Naive thymus-derived CD4-positive, alpha-beta T cell (primary cell): ENCODE data around the gene UBE2QL1. TPM values are rescaled to one million over a fixed set of nuclear protein-coding genes. Genes with fewer than 3 reads are reported as not detected.
A peak's percentile ranks its signal among the peaks of the same experiment; 100 is the strongest.

Source experiments
- ATAC-seq: fragments of 150-1000 bp; cut with Tn5 transposase; 2 replicates; pipeline ENCODE4 v1.10.0; 2021; ENCODE audit warnings: mild to moderate bottlenecking, moderate library complexity
- CTCF ChIA-PET: fragments of 350-600 bp; sonication (Branson Sonifier 250); formaldehyde crosslinking; loops from one replicate; lab custom pipeline; 2021; ENCODE audit warnings: antibody characterized with exemption; lab: Charles Lee
- POLR2A ChIA-PET: fragments of 350-600 bp; sonication (Branson Sonifier 250); formaldehyde crosslinking; loops from one replicate; lab custom pipeline; 2021; ENCODE audit warnings: antibody characterized with exemption, inconsistent platforms; lab: Charles Lee
- DNase-seq, 9 donors: peaks; one replicate each; pipeline versions ENCODE4 v3.0.0 to v3.0.0-alpha.2; 2020 to 2022; ENCODE audit warnings: mixed read lengths in 1 of 9
- H3K27ac ChIP-seq: one replicate; pipeline ENCODE4 v1.7.0; 2013; ENCODE audit warnings: mild to moderate bottlenecking, low read depth, low read length, moderate library complexity
- H3K27me3 ChIP-seq, 2 donors: one replicate each; pipeline ENCODE4 v1.7.0; 2013; ENCODE audit warnings: low read length in 2 of 2, mild to moderate bottlenecking in 2 of 2, moderate library complexity in 2 of 2; ENCODE audit not compliant: control insufficient read depth in 2 of 2, insufficient read depth in 2 of 2
- H3K36me3 ChIP-seq, 3 experiments: 1 replicate in 2 of 3; 2 replicates in 1 of 3; pipeline ENCODE4 v1.7.0; 2013; ENCODE audit warnings: low read length in 3 of 3, mild to moderate bottlenecking in 3 of 3, moderate library complexity in 1 of 3; ENCODE audit not compliant: insufficient read depth in 3 of 3, control insufficient read depth in 2 of 3
- H3K4me1 ChIP-seq, 2 donors: one replicate each; pipeline ENCODE4 v1.7.0; 2013; ENCODE audit warnings: low read length in 2 of 2, mild to moderate bottlenecking in 2 of 2, moderate library complexity in 1 of 2; ENCODE audit not compliant: control insufficient read depth in 2 of 2, insufficient read depth in 2 of 2
- H3K4me3 ChIP-seq: 2 replicates; pipeline ENCODE4 v1.7.0; 2013; ENCODE audit warnings: mild to moderate bottlenecking, low read length
- H3K9me3 ChIP-seq, 3 experiments: 1 replicate in 2 of 3; 2 replicates in 1 of 3; pipeline ENCODE4 v1.7.0; 2013; ENCODE audit warnings: low read length in 3 of 3; ENCODE audit not compliant: control insufficient read depth in 2 of 3
- H3K27ac Mint-ChIP-seq, 9 donors: one replicate each; pipeline ENCODE4 v1.8.0; 2020 to 2022; ENCODE audit warnings: mixed read lengths in 9 of 9, mild to moderate bottlenecking in 8 of 9, moderate library complexity in 5 of 9, inconsistent platforms in 2 of 9
- H3K27me3 Mint-ChIP-seq, 5 donors: one replicate each; pipeline ENCODE4 v1.8.0; 2021 to 2022; ENCODE audit warnings: mixed read lengths in 5 of 5, mild to moderate bottlenecking in 1 of 5
- H3K36me3 Mint-ChIP-seq, 5 donors: one replicate each; pipeline ENCODE4 v1.8.0; 2020 to 2022; ENCODE audit warnings: mixed read lengths in 5 of 5, mild to moderate bottlenecking in 3 of 5, inconsistent platforms in 1 of 5
- H3K4me1 Mint-ChIP-seq, 7 donors: one replicate each; pipeline ENCODE4 v1.8.0; 2020 to 2022; ENCODE audit warnings: mixed read lengths in 7 of 7, mild to moderate bottlenecking in 3 of 7, inconsistent platforms in 1 of 7
- H3K4me3 Mint-ChIP-seq, 10 donors: one replicate each; pipeline ENCODE4 v1.8.0; 2020 to 2022; ENCODE audit warnings: mild to moderate bottlenecking in 10 of 10, mixed read lengths in 10 of 10, moderate library complexity in 6 of 10, inconsistent platforms in 2 of 10
- H3K9me3 Mint-ChIP-seq, 11 donors: one replicate each; pipeline ENCODE4 v1.8.0; 2020 to 2022; ENCODE audit warnings: mixed read lengths in 11 of 11, mild to moderate bottlenecking in 4 of 11, inconsistent platforms in 1 of 11, moderate library complexity in 1 of 11
- intact Hi-C, 2 donors: fragments of 100-400 bp; cut with micrococcal nuclease; formaldehyde crosslinking; loops; one replicate each; pipeline ENCODE4 v1.15.1; 2023
- polyA plus RNA-seq, 2 donors: library from polyadenylated mRNA; unstranded; fragments of 300-500 nt; fragmentation: Illumina TruSeq; gene quantifications; one replicate each; pipeline ENCODE4 v1.2.3, GENCODE V29; 2021
- total RNA-seq, 6 experiments: library from RNA in 5 of 6; stranded (reverse) in 5 of 6; gene quantifications; 1 replicate in 5 of 6; 2 replicates in 1 of 6; pipeline ENCODE4 v1.2.3 and lab custom pipeline; 2021 to 2026

UBE2QL1 gene
- total and polyA plus RNA-seq, 7 experiments from 2014 or later: 0.21 to 0.44 TPM; not detected in 5

DNA sequence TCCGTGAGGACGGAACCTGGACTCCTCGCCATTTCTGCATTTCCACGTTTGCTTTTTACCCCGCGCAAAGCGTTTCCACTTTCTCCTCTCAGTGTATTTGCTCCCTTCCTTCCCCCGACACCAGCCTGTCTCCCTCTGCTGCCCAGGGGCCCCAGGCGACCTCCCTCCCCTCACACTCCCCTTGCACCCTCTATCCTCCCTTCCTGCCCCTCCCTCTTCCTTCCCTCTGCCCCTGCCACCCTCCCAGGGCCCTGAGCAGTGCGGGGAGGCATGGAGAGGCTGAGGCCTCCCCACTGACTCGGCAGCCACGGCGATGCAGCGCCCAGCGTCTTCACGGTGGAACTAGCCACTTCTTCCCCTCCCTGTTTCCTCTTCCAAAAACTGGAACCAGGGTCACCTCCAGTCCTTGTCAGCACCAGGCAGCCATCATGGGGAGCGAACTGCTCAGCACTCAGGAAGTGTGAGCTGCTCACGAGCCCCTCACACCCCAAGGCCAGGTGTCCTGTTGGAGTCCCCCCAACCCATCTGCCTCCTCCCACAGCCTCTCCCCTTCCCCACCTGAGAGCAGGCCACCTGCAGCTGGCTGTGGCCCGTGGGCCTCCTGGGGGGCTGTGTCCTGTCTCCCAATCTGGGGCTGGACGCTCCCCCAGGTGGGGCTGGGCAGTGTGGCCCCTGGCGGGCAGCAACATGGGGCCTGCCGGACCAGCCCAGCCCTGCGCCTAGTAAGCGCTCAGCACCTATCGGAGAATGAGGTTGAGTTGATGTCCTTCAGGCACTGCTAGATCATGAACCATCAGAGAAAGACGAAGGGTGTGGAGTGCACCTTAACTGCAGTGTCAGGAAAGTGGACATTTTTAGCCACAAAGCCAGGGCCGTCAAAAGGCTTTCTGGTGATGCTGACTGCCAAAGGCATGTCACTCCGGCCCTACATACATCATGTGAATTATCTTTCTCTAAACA, 17.5 kb downstream of the UBE2QL1 start:
- Mint-ChIP-seq H3K27me3 (peaks cover 12 to 47% (median 20%) of the 10 kb centered on the region in 5 donors), H3K36me3 (no peaks in the 10 kb centered on the region), H3K9me3 (peaks cover 0 to 5% (median 0%) of the 10 kb centered on the region in 11 donors), H3K27ac (peak overlapping the region in 1 of 9 donors; percentile 56), H3K4me3 (peak overlapping the region in 1 of 10 donors; percentile 26), H3K4me1 (peaks cover 0 to 4% (median 0%) of the 10 kb centered on the region in 7 donors)
- Histone ChIP-seq H3K27ac (no peak overlapping the region), H3K4me1 (no peaks in the 10 kb centered on the region), H3K9me3 (no peaks in the 10 kb centered on the region), H3K36me3 (no peaks in the 10 kb centered on the region), H3K27me3 (no peaks in the 10 kb centered on the region), H3K4me3 (no peak overlapping the region)
- ChIA-PET CTCF (no interaction called here), POLR2A (no interaction called here)
- intact Hi-C loops: no loop called here
- no peak for DNase-seq
- ATAC-seq: no peak

GRCh38 chr5:6466975-6467567, 18.4 kb downstream of the UBE2QL1 start:
- peaks cover 0 to 4% (median 0%) of the 10 kb centered on the region in 7 donors for H3K4me1 Mint-ChIP-seq
- CTCF ChIA-PET: no interaction called here
- H3K27me3 ChIP-seq: no peaks in the 10 kb centered on the region

GRCh38 chr5:6467591-6467990, 18.9 kb downstream of the UBE2QL1 start:
- Mint-ChIP-seq H3K27ac (no peak overlapping the region), H3K9me3 (peaks cover 0 to 16% (median 0%) of the 10 kb centered on the region in 11 donors), H3K36me3 (no peaks in the 10 kb centered on the region), H3K4me3 (no peak overlapping the region), H3K27me3 (peaks cover 17 to 50% (median 21%) of the 10 kb centered on the region in 5 donors), H3K4me1 (peaks cover 0 to 4% (median 0%) of the 10 kb centered on the region in 7 donors)
- CTCF ChIA-PET: no interaction called here
- H3K27ac ChIP-seq: no peak overlapping the region
- no peaks in the 10 kb centered on the region for H3K9me3 ChIP-seq
- no peaks in the 10 kb centered on the region for H3K4me1 ChIP-seq
- H3K4me3 ChIP-seq: no peak overlapping the region
- no peak for DNase-seq
- POLR2A ChIA-PET: no interaction called here
- intact Hi-C loops: no loop called here
- no peaks in the 10 kb centered on the region for H3K27me3 ChIP-seq
- no peaks in the 10 kb centered on the region for H3K36me3 ChIP-seq
- ATAC-seq: no peak

More at GRCh38 chr5:6466975-6467567, 18.4 kb downstream of the UBE2QL1 start:
- Histone ChIP-seq H3K9me3 (no peaks in the 10 kb centered on the region), H3K27ac (no peak overlapping the region), H3K36me3 (no peaks in the 10 kb centered on the region), H3K4me3 (no peak overlapping the region), H3K4me1 (no peaks in the 10 kb centered on the region)
- DNase-seq (no peak), ATAC-seq (no peak)
- Mint-ChIP-seq H3K27me3 (peaks cover 15 to 48% (median 20%) of the 10 kb centered on the region in 5 donors), H3K36me3 (no peaks in the 10 kb centered on the region), H3K9me3 (peaks cover 0 to 11% (median 0%) of the 10 kb centered on the region in 11 donors), H3K27ac (no peak overlapping the region), H3K4me3 (no peak overlapping the region)
- POLR2A ChIA-PET: no interaction called here
- intact Hi-C loops: no loop called here

DNA sequence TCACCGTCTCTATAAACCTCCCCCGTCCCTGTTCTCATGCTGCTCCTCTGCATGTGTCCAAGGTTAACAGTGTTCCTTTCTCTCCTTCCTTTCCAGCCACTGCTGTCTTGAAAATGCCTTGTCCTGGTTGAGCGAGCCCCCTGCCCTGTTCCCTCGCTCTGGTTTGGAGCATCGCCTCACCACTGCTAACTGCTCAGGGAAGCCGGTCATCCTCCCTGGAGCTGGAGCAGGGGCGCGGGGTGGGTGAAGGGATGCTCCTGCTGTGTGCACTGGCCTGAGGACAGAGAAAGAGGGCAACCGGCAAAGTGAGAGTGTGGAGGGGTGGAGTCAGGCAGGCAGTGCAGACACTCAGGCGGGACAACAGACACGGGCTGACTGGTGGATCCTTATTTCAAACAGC, 19.4 kb downstream of the UBE2QL1 start:
- no peaks in the 10 kb centered on the region for H3K36me3 Mint-ChIP-seq
- no peaks in the 10 kb centered on the region for H3K9me3 ChIP-seq
- peaks cover 0 to 4% (median 0%) of the 10 kb centered on the region in 7 donors for H3K4me1 Mint-ChIP-seq
- H3K27ac ChIP-seq: no peak overlapping the region
- H3K27ac Mint-ChIP-seq: no peak overlapping the region
- ATAC-seq: no peak
- H3K27me3 Mint-ChIP-seq: peaks cover 14 to 50% (median 19%) of the 10 kb centered on the region in 5 donors
- no peaks in the 10 kb centered on the region for H3K4me1 ChIP-seq
- DNase-seq: no peak
- H3K36me3 ChIP-seq: no peaks in the 10 kb centered on the region
- peaks cover 0 to 19% (median 2%) of the 10 kb centered on the region in 11 donors for H3K9me3 Mint-ChIP-seq
- intact Hi-C loops: no loop called here
- ChIA-PET CTCF (no interaction called here), POLR2A (no interaction called here)
- H3K4me3 Mint-ChIP-seq: no peak overlapping the region
- no peak overlapping the region for H3K4me3 ChIP-seq
- no peaks in the 10 kb centered on the region for H3K27me3 ChIP-seq

DNA sequence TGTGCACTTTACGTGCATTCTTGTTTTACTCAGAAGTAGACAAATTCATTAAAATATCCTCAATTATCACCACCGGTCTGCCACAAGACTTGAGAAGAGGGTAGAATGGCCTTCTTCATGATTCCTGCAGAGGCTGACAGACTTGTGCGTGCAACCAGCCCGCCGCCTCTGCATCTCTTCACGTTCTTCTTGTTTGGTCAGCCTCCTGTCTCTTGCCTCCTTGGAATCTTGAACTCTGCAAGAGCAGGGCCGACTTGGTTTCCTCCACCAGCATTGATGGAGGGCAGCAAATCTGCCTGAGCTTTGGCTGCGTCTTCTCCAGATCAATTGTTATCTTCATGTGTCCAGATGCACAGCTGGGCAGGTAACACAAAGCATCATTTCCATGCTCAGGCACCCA, 20.2 kb downstream of the UBE2QL1 start:
- Mint-ChIP-seq H3K27ac (no peak overlapping the region), H3K36me3 (no peaks in the 10 kb centered on the region), H3K9me3 (peaks cover 0 to 19% (median 2%) of the 10 kb centered on the region in 11 donors), H3K4me3 (no peak overlapping the region), H3K4me1 (peaks cover 0 to 4% (median 0%) of the 10 kb centered on the region in 7 donors), H3K27me3 (peaks cover 12 to 50% (median 20%) of the 10 kb centered on the region in 5 donors)
- H3K27me3 ChIP-seq: no peaks in the 10 kb centered on the region
- no peak for DNase-seq
- no peaks in the 10 kb centered on the region for H3K4me1 ChIP-seq
- ChIA-PET CTCF (no interaction called here), POLR2A (no interaction called here)
- no peaks in the 10 kb centered on the region for H3K36me3 ChIP-seq
- no peak overlapping the region for H3K27ac ChIP-seq
- ATAC-seq: no peak
- no peak overlapping the region for H3K4me3 ChIP-seq
- H3K9me3 ChIP-seq: no peaks in the 10 kb centered on the region
- intact Hi-C loops: no loop called here

- no peak overlapping the region for H3K4me3 ChIP-seq
- Mint-ChIP-seq H3K4me3 (no peak overlapping the region), H3K27ac (no peak overlapping the region), H3K36me3 (no peaks in the 10 kb centered on the region), H3K9me3 (peaks cover 0 to 19% (median 2%) of the 10 kb centered on the region in 11 donors), H3K4me1 (peaks cover 0 to 4% (median 0%) of the 10 kb centered on the region in 7 donors), H3K27me3 (peaks cover 12 to 50% (median 21%) of the 10 kb centered on the region in 5 donors)
- ChIA-PET CTCF (no interaction called here), POLR2A (no interaction called here)
- intact Hi-C loops: no loop called here
- ATAC-seq (no peak), DNase-seq (no peak)
- no peaks in the 10 kb centered on the region for H3K4me1 ChIP-seq
- H3K36me3 ChIP-seq: no peaks in the 10 kb centered on the region
- H3K27ac ChIP-seq: no peak overlapping the region
- H3K27me3 ChIP-seq: no peaks in the 10 kb centered on the region
- no peaks in the 10 kb centered on the region for H3K9me3 ChIP-seq
Observed at GRCh38 chr5:6469836-6470235, 21.2 kb downstream of the UBE2QL1 start.
